Left ventricle myocardium inferior (tissue), 1 donor: Measurements from ENCODE around the gene PARD3. TPM values are rescaled to one million over a fixed set of nuclear protein-coding genes. Genes with fewer than 3 reads are reported as not detected.

Source experiments
- DNase-seq: peaks from one replicate; pipeline ENCODE4 v3.0.0-alpha.2; 2020
- H3K27ac ChIP-seq: fragments of 200-600 bp; replicated peaks from 2 replicates; pipeline ENCODE4 v1.8.0; 2021
- H3K27me3 ChIP-seq: fragments of 200-600 bp; 2 replicates; pipeline ENCODE4 v1.8.0; 2021; ENCODE audit warnings: low read depth
- H3K36me3 ChIP-seq: fragments of 200-600 bp; 2 replicates; pipeline ENCODE4 v1.8.0; 2021
- H3K4me1 ChIP-seq: fragments of 200-600 bp; 2 replicates; pipeline ENCODE4 v1.8.0; 2021
- H3K4me3 ChIP-seq: fragments of 200-600 bp; 2 replicates; pipeline ENCODE4 v1.8.0; 2021; ENCODE audit warnings: mild to moderate bottlenecking, moderate library complexity
- H3K9me3 ChIP-seq: fragments of 200-600 bp; replicated peaks from 2 replicates; pipeline ENCODE4 v1.8.0; 2021
- intact Hi-C: fragments of 100-400 bp; cut with micrococcal nuclease; formaldehyde crosslinking; loops from one replicate; pipeline ENCODE4 v1.11.0; 2022
- total RNA-seq: library from RNA; stranded (reverse); fragmentation: NEBNext Ultra II Directional; extraction: Animal tissue kit (Norgen Biotek cat#: 25700); gene quantifications from one replicate; pipeline ENCODE4 v1.2.1, GENCODE V29; 2021
- TF ChIP-seq, protein P1 (sequence below): fragments of 200-600 bp; IDR thresholded peaks from 2 replicates; pipeline ENCODE4 v1.8.0; 2021; ENCODE audit warnings: antibody characterized with exemption, mild to moderate bottlenecking, borderline replicate concordance
- donor health status: DM: no; HTN: yes; CAD: no; lungs with severe emphysema.

The PARD3 gene
- total RNA-seq, 1 donor from 2014 or later = 29.6 TPM

DNA sequence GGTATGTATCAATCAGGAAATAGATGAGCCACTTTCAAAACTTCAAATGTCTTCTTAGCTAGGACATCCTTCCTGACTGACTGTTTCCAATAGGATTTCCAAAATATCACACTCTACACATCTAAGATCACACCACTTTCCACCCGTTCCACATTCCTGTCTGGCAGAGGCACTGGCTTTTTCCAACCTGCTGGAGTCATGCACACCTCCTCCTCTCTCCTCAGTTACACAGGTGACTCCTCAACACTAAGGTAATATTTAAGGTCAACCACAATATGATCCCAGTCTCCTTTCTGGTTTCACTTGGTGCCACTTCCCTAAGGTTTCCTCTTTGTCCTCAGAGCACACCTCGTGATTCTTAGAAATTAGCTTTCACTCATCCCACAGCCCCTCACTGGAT lies 196.5 kb downstream of the PARD3 start:
- no peaks in the 10 kb centered on the region for H3K9me3 ChIP-seq
- H3K4me1 ChIP-seq = no peaks in the 10 kb centered on the region
- DNase-seq = no peak
- no peak overlapping the region for H3K4me3 ChIP-seq
- TF ChIP-seq, protein P1, sequence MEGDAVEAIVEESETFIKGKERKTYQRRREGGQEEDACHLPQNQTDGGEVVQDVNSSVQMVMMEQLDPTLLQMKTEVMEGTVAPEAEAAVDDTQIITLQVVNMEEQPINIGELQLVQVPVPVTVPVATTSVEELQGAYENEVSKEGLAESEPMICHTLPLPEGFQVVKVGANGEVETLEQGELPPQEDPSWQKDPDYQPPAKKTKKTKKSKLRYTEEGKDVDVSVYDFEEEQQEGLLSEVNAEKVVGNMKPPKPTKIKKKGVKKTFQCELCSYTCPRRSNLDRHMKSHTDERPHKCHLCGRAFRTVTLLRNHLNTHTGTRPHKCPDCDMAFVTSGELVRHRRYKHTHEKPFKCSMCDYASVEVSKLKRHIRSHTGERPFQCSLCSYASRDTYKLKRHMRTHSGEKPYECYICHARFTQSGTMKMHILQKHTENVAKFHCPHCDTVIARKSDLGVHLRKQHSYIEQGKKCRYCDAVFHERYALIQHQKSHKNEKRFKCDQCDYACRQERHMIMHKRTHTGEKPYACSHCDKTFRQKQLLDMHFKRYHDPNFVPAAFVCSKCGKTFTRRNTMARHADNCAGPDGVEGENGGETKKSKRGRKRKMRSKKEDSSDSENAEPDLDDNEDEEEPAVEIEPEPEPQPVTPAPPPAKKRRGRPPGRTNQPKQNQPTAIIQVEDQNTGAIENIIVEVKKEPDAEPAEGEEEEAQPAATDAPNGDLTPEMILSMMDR = no peak
- H3K27ac ChIP-seq = no peak overlapping the region
- intact Hi-C loops = no loop called here
- no peaks in the 10 kb centered on the region for H3K36me3 ChIP-seq
- no peaks in the 10 kb centered on the region for H3K27me3 ChIP-seq

DNA sequence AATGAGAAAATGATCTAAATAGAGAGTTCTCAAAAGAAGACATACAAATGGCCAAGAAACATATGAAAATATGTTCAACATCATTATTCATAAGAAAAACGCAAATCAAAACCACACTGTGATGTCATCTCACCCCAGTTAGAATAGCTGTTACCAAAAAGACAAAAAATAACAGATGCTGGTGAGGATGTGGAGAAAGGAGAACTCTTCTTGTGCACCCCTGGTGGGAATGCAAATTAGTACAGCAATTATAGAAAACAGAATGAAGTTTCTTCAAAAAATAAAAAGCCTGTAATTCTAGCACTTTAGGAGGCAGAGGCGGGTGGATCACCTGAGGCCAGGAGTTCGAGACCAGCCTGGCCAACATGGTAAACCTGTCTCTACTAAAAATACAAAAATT lies 199.3 kb downstream of the PARD3 start:
- TF ChIP-seq, protein P1 = no peak
- no peak for DNase-seq
- intact Hi-C loops = no loop called here
- Histone ChIP-seq H3K9me3 (no peaks in the 10 kb centered on the region), H3K4me3 (no peak overlapping the region), H3K27ac (no peak overlapping the region), H3K4me1 (no peaks in the 10 kb centered on the region), H3K36me3 (no peaks in the 10 kb centered on the region), H3K27me3 (no peaks in the 10 kb centered on the region)

DNA sequence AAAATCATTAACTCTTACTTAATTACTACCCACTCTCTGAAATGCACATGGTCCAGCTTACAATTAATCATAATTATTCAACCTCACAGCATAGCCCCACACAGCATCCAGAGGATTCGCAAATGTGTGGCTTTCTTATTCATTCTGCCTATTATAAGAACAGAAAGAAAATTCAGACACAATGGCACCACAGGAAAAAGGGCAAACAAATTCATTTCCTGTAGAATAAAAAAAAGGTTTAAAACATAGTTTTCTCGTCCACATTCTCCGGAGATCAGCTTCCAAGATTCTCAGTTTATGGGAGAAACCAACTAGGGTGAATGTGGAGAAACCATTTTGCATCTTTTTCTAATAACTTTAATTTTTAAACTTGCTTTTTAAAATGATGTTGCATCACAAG lies 201.6 kb downstream of the PARD3 start:
- H3K27ac ChIP-seq = no peak overlapping the region
- no peaks in the 10 kb centered on the region for H3K27me3 ChIP-seq
- H3K9me3 ChIP-seq = no peaks in the 10 kb centered on the region
- no peaks in the 10 kb centered on the region for H3K4me1 ChIP-seq
- no peak overlapping the region for H3K4me3 ChIP-seq
- intact Hi-C loops = no loop called here
- TF ChIP-seq, protein P1 = no peak
- H3K36me3 ChIP-seq = no peaks in the 10 kb centered on the region
- DNase-seq = no peak

DNA sequence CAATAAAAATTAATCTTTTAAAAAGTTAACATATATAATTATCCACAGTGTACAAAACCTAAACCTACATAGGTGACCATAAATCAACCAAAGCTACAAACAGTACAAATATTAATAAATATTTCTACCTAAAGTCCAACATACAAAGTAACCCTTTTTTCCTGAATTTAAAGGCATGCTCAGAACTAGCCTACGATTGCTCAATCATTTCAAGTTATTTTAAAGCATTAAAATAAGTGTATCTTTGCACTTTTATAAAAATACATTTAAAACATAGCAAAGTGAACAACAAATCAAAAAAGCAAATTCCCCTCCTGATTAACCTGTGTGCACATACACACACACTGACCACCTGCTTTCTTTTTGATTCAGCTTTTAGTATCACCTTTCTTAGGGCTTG lies 202.2 kb downstream of the PARD3 start:
- Histone ChIP-seq H3K27ac (no peak overlapping the region), H3K9me3 (no peaks in the 10 kb centered on the region), H3K36me3 (no peaks in the 10 kb centered on the region), H3K4me1 (peaks cover 4% of the 10 kb centered on the region), H3K4me3 (no peak overlapping the region), H3K27me3 (no peaks in the 10 kb centered on the region)
- TF ChIP-seq, protein P1 = no peak
- DNase-seq = no peak
- intact Hi-C loops = no loop called here

DNA sequence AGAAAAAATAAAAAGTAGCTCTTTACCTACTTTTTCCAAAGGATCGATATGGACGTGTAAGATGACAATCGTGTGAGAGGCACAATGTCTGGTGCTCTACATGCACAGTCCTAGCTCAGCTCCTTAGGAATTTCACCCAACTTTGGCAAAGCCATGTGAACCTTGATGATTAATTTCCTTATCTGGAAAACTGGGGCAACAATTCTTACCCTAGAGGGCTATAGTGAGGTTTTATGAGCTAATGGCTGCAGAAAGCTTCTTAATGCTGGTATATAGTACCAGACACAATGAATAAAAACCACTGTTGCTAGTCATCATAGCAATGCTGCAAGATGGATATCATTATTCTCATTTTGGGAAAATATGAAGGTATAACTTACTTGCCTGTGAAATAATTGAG lies 202.7 kb downstream of the PARD3 start:
- Histone ChIP-seq H3K4me3 (no peak overlapping the region), H3K4me1 (peaks cover 7% of the 10 kb centered on the region), H3K27me3 (no peaks in the 10 kb centered on the region), H3K36me3 (no peaks in the 10 kb centered on the region), H3K9me3 (no peaks in the 10 kb centered on the region), H3K27ac (no peak overlapping the region)
- no peak for DNase-seq
- intact Hi-C loops = no loop called here
- TF ChIP-seq, protein P1 = no peak
